ENCODE measurements around the gene CARS1.

DNA sequence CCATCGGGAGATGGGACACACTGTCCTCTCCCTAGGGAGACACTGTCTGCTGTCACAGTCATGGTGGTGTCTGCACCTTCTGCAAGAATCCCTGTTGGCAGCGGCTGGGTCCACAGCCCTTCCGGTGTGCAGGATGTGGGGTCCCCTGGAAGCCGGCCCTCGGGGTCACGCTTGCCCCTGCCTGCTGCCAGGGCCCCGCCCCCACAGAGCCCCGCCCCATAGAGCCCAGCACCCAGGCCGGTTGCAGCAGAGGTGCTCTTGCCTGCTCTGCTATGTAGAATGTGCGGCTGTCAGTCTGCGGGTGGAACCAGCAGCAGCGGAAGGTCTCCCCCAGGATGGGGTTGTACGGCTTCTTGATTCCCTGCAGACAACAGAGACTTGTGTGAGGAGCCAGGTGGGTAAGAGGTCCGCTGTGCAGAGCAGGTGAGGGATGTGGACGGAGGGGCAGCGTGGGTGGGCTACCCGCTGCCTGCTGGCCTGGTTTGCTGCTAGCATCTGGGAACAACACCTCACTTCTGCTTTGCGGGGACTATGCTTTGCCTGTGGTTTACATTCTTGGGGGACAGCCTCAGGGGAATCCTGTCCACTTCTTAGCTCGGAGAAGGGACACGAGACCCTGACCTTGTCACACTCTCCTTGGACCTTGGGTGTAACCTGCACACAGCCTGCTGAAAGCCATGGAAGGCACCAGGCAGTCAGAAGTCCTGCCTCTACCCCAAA is 44.9 kb upstream of the CARS1 start:
- TF ChIP-seq, protein P1, sequence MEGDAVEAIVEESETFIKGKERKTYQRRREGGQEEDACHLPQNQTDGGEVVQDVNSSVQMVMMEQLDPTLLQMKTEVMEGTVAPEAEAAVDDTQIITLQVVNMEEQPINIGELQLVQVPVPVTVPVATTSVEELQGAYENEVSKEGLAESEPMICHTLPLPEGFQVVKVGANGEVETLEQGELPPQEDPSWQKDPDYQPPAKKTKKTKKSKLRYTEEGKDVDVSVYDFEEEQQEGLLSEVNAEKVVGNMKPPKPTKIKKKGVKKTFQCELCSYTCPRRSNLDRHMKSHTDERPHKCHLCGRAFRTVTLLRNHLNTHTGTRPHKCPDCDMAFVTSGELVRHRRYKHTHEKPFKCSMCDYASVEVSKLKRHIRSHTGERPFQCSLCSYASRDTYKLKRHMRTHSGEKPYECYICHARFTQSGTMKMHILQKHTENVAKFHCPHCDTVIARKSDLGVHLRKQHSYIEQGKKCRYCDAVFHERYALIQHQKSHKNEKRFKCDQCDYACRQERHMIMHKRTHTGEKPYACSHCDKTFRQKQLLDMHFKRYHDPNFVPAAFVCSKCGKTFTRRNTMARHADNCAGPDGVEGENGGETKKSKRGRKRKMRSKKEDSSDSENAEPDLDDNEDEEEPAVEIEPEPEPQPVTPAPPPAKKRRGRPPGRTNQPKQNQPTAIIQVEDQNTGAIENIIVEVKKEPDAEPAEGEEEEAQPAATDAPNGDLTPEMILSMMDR (IDR thresholded peaks at IDR 0.05): no peak
- no peak for TF ChIP-seq POLR2A (IDR thresholded peaks at IDR 0.05)

Measured in body of pancreas (tissue), 4 donors.